MM.1S (cell line): ENCODE measurements around the gene ENG.

Experiments used
- EZH2 ChIP-seq: fragments of 300-600 bp; sonication (generic); optimal IDR thresholded peaks from 2 replicates; pipeline ENCODE3; 2017; ENCODE audit warnings: low read depth, mild to moderate bottlenecking, antibody characterized with exemption, low read length, mixed read lengths
- TF ChIP-seq, protein P1 (sequence below): fragments of 300-600 bp; sonication (generic); IDR thresholded peaks from 2 replicates; pipeline ENCODE4 v1.5.1; 2016; ENCODE audit warnings: antibody characterized with exemption, low read length, mixed read lengths

DNA sequence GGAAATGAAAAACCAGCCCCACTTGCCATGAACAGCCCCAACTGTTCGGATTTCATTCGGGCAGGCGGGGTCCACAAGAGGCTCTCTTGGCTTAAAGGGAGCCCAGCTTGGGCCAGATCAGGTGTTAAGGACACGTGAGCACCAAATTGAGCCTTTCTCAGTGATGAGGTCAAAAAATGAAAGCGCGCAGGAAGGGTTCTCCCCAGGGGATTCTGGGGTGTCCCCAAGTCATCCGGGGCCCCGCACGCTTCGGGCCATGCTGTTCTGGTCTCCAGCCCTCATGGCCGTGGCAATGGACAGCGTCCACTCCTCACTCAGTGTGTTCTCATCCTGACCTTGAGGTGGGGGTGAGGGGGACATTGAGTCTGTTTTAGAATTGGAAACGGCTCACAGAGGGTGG, 12.1 kb upstream of the ENG start:
- TF ChIP-seq, protein P1, sequence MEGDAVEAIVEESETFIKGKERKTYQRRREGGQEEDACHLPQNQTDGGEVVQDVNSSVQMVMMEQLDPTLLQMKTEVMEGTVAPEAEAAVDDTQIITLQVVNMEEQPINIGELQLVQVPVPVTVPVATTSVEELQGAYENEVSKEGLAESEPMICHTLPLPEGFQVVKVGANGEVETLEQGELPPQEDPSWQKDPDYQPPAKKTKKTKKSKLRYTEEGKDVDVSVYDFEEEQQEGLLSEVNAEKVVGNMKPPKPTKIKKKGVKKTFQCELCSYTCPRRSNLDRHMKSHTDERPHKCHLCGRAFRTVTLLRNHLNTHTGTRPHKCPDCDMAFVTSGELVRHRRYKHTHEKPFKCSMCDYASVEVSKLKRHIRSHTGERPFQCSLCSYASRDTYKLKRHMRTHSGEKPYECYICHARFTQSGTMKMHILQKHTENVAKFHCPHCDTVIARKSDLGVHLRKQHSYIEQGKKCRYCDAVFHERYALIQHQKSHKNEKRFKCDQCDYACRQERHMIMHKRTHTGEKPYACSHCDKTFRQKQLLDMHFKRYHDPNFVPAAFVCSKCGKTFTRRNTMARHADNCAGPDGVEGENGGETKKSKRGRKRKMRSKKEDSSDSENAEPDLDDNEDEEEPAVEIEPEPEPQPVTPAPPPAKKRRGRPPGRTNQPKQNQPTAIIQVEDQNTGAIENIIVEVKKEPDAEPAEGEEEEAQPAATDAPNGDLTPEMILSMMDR: no peak
- TF ChIP-seq EZH2: no peak
